Caco-2 (cell line): ENCODE data around the gene SMARCA2. TPM values are rescaled to one million over a fixed set of nuclear protein-coding genes. Genes with fewer than 3 reads are reported as not detected.

Source experiments
- BruUV-seq: library from RNA; stranded (reverse); fragments of 400-500 nt; replicated peaks from 2 replicates; lab custom pipeline; 2021; lab: Mats Ljungman, UMichigan
- CTCF ChIA-PET: fragments of 300-600 bp; sonication (Branson Sonifier 250); formaldehyde crosslinking; loops from one replicate; lab custom pipeline; 2022; ENCODE audit warnings: antibody characterized with exemption; lab: Charles Lee
- POLR2A ChIA-PET: fragments of 300-600 bp; sonication (Branson Sonifier 250); formaldehyde crosslinking; loops from one replicate; lab custom pipeline; 2022; ENCODE audit warnings: antibody characterized with exemption; lab: Charles Lee
- DNase-seq, 2 experiments: peaks; one replicate each; pipeline versions ENCODE4 v3.0.0 to v3.0.0-alpha.2; 2020 to 2022
- H3K27me3 ChIP-seq: replicated peaks from 2 replicates; pipeline ENCODE4 v1.6.0; 2011; ENCODE audit warnings: low read length; ENCODE audit not compliant: control insufficient read depth, insufficient read depth
- H3K36me3 ChIP-seq: 2 replicates; pipeline ENCODE4 v1.5.1; 2011; ENCODE audit warnings: low read length; ENCODE audit not compliant: control insufficient read depth, insufficient read depth
- H3K4me1 ChIP-seq: fragments of 250-450 bp; sonication (Bioruptor Pico); 2 replicates; pipeline ENCODE4 v1.5.1; 2020; ENCODE audit warnings: mild to moderate bottlenecking
- H3K4me3 ChIP-seq: 2 replicates; pipeline ENCODE4 v1.5.1; 2011; ENCODE audit warnings: low read depth, mild to moderate bottlenecking, control low read depth, low read length
- H3K9me3 ChIP-seq: fragments of 250-450 bp; sonication (Bioruptor Pico); 2 replicates; pipeline ENCODE4 v1.5.1; 2020; ENCODE audit warnings: mild to moderate bottlenecking, moderate library complexity
- H3K27ac Mint-ChIP-seq: one replicate; pipeline ENCODE4 v1.8.0; 2022; ENCODE audit warnings: mixed read lengths; ENCODE audit not compliant: unreplicated experiment
- H3K27me3 Mint-ChIP-seq: one replicate; pipeline ENCODE4 v1.8.0; 2022; ENCODE audit warnings: mixed read lengths; ENCODE audit not compliant: insufficient read depth, unreplicated experiment
- H3K36me3 Mint-ChIP-seq: one replicate; pipeline ENCODE4 v1.8.0; 2022; ENCODE audit warnings: mild to moderate bottlenecking, mixed read lengths; ENCODE audit not compliant: insufficient read depth, unreplicated experiment
- H3K4me1 Mint-ChIP-seq: one replicate; pipeline ENCODE4 v1.8.0; 2022; ENCODE audit warnings: low read depth, mixed read lengths; ENCODE audit not compliant: unreplicated experiment
- H3K4me3 Mint-ChIP-seq: one replicate; pipeline ENCODE4 v1.8.0; 2022; ENCODE audit warnings: mild to moderate bottlenecking, moderate library complexity, mixed read lengths; ENCODE audit not compliant: unreplicated experiment
- H3K9me3 Mint-ChIP-seq: one replicate; pipeline ENCODE4 v1.8.0; 2022; ENCODE audit warnings: mixed read lengths; ENCODE audit not compliant: unreplicated experiment
- intact Hi-C: fragments of 100-400 bp; cut with micrococcal nuclease; formaldehyde crosslinking; loops from one replicate; pipeline ENCODE4 v1.10.0; 2022; ENCODE audit not compliant: unreplicated experiment
- total RNA-seq: library from RNA; stranded (reverse); gene quantifications from 2 replicates; pipeline ENCODE4 v1.2.3, GENCODE V29; 2022
- TF ChIP-seq, protein P1 (sequence below), 2 experiments: fragments of 200-600 bp in 1 of 2; IDR thresholded peaks; 1 replicate in 1 of 2; 2 replicates in 1 of 2; pipeline versions ENCODE4 v1.5.1 to v1.8.0; 2011 to 2022; ENCODE audit warnings: antibody characterized with exemption in 1 of 2, control low read depth in 1 of 2, inconsistent platforms in 1 of 2, low read depth in 1 of 2, low read length in 1 of 2, mild to moderate bottlenecking in 1 of 2, moderate library complexity in 1 of 2; ENCODE audit not compliant: insufficient read depth in 1 of 2, severe bottlenecking in 1 of 2, unreplicated experiment in 1 of 2

The SMARCA2 gene
- total RNA-seq, 1 experiment from 2014 or later, result 13.5 TPM

DNA sequence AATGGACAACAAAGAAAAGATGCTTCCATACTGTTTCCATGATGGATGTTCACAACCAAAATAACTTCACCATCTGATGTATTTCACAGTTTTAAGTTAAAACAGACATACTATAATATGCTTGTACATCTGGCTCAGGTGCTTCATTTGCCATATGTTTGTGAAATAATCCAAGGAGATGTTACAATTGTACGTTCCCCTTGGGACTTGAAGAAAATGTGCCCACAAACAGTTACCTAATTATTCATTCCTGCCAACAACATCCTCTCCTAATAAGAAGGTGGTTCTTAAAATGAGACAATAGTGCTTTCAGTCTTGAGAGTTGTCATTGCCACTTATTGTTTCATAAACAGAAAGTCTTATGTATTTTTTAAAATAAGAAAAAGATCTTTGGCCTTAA, 33.1 kb upstream of the SMARCA2 start:
- no peak for DNase-seq
- BruUV-seq, result no TSS peak
- Mint-ChIP-seq H3K27me3 (peaks cover 3% of the 10 kb centered on the region), H3K27ac (no peak overlapping the region), H3K9me3 (no peaks in the 10 kb centered on the region), H3K4me1 (no peaks in the 10 kb centered on the region), H3K36me3 (no peaks in the 10 kb centered on the region), H3K4me3 (no peak overlapping the region)
- TF ChIP-seq, protein P1, sequence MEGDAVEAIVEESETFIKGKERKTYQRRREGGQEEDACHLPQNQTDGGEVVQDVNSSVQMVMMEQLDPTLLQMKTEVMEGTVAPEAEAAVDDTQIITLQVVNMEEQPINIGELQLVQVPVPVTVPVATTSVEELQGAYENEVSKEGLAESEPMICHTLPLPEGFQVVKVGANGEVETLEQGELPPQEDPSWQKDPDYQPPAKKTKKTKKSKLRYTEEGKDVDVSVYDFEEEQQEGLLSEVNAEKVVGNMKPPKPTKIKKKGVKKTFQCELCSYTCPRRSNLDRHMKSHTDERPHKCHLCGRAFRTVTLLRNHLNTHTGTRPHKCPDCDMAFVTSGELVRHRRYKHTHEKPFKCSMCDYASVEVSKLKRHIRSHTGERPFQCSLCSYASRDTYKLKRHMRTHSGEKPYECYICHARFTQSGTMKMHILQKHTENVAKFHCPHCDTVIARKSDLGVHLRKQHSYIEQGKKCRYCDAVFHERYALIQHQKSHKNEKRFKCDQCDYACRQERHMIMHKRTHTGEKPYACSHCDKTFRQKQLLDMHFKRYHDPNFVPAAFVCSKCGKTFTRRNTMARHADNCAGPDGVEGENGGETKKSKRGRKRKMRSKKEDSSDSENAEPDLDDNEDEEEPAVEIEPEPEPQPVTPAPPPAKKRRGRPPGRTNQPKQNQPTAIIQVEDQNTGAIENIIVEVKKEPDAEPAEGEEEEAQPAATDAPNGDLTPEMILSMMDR (IDR thresholded peaks at IDR 0.05; ENCODE audit: insufficient read depth in 1 of 2, low read depth in 1 of 2, low read length in 1 of 2, severe bottlenecking in 1 of 2, unreplicated experiment in 1 of 2), result no peak
- intact Hi-C loops, result no loop called here
- ChIA-PET POLR2A (no interaction called here), CTCF (no interaction called here)
- no peaks in the 10 kb centered on the region for H3K27me3 ChIP-seq
- H3K9me3 ChIP-seq, result no peaks in the 10 kb centered on the region
- no peaks in the 10 kb centered on the region for H3K36me3 ChIP-seq
- H3K4me3 ChIP-seq, result no peak overlapping the region
- no peaks in the 10 kb centered on the region for H3K4me1 ChIP-seq

DNA sequence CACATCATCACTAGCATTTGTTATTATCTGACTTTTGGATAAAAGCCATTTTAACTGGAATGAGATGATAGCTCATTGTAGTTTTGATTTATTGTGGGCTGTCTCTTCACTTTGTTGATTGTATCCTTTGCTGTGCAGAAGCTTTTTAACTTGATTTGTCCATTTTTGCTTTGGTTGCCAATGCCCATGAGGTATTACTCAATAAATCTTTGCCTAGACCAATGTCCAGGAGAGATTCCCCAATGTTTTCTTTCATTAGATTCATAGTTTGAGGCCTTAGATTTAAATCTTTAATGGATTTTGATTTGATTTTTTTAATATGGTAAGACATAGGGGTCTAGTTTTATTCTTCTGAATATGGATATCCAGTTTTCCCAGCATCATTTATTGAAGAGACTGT, 28.8 kb upstream of the SMARCA2 start:
- H3K36me3 Mint-ChIP-seq, result no peaks in the 10 kb centered on the region
- DNase-seq, result no peak
- Histone ChIP-seq H3K4me3 (no peak overlapping the region), H3K9me3 (no peaks in the 10 kb centered on the region), H3K27me3 (no peaks in the 10 kb centered on the region), H3K4me1 (no peaks in the 10 kb centered on the region), H3K36me3 (no peaks in the 10 kb centered on the region)
- peaks cover 8% of the 10 kb centered on the region for H3K27me3 Mint-ChIP-seq
- H3K4me1 Mint-ChIP-seq, result no peaks in the 10 kb centered on the region
- intact Hi-C loops, result no loop called here
- CTCF ChIA-PET, result no interaction called here
- H3K4me3 Mint-ChIP-seq, result no peak overlapping the region
- POLR2A ChIA-PET, result no interaction called here
- H3K27ac Mint-ChIP-seq, result no peak overlapping the region
- BruUV-seq, result no TSS peak
- TF ChIP-seq, protein P1 (IDR thresholded peaks at IDR 0.05; ENCODE audit: insufficient read depth in 1 of 2, low read depth in 1 of 2, low read length in 1 of 2, severe bottlenecking in 1 of 2, unreplicated experiment in 1 of 2), result no peak
- H3K9me3 Mint-ChIP-seq, result no peaks in the 10 kb centered on the region

DNA sequence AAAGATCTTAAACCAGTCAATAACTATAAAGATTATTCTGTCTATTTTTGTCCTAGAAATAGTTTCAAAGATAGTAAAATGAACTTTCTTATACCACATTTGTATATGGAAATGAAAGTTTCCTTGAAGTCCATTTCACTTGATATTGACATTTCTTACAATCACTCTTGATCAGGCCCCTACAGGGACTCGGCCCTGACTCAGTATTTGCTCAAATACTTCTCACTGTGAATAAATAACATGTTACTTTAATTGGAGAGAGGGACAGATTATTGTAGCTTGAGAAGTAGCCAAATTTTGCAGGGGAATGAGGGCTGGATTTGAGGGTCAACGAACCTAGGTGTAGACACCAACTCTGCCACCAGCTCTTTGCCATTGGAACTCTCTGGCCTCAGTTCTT, 25.6 kb upstream of the SMARCA2 start:
- Histone ChIP-seq H3K9me3 (no peaks in the 10 kb centered on the region), H3K4me1 (no peaks in the 10 kb centered on the region), H3K27me3 (no peaks in the 10 kb centered on the region), H3K4me3 (no peak overlapping the region), H3K36me3 (no peaks in the 10 kb centered on the region)
- no peak for DNase-seq
- TF ChIP-seq, protein P1 (IDR thresholded peaks at IDR 0.05; ENCODE audit: insufficient read depth in 1 of 2, low read depth in 1 of 2, low read length in 1 of 2, severe bottlenecking in 1 of 2, unreplicated experiment in 1 of 2), result no peak
- Mint-ChIP-seq H3K4me3 (no peak overlapping the region), H3K27ac (no peak overlapping the region), H3K27me3 (peaks cover 11% of the 10 kb centered on the region), H3K4me1 (no peaks in the 10 kb centered on the region), H3K9me3 (no peaks in the 10 kb centered on the region), H3K36me3 (no peaks in the 10 kb centered on the region)
- intact Hi-C loops, result no loop called here
- BruUV-seq, result no TSS peak
- ChIA-PET POLR2A (no interaction called here), CTCF (no interaction called here)
